HepG2 (cell line): ENCODE measurements around the gene GLRX5. TPM values are rescaled to one million over a fixed set of nuclear protein-coding genes. Genes with fewer than 3 reads are reported as not detected.

Source experiments
- AGO1 ChIP-seq: fragments of 200-400 bp; formaldehyde crosslinking; IDR thresholded peaks from 2 replicates; pipeline ENCODE4 v1.6.1; 2017; ENCODE audit warnings: mild to moderate bottlenecking, low read depth, low read length, moderate library complexity; ENCODE audit not compliant: poor library complexity, severe bottlenecking
- ARID3A ChIP-seq: IDR thresholded peaks from 2 replicates; pipeline ENCODE4 v1.6.1; 2012; ENCODE audit warnings: low read depth, low read length, improper control_type of control experiment
- ARNT ChIP-seq: fragments of 450-650 bp; IDR thresholded peaks from 2 replicates; pipeline ENCODE4 v1.6.1; 2017
- CAMTA2 ChIP-seq: sonication (generic); formaldehyde crosslinking; IDR thresholded peaks from 2 replicates; pipeline ENCODE4 v1.4.0; 2020; ENCODE audit warnings: mild to moderate bottlenecking, missing genetic modification reagents, borderline replicate concordance
- ERF ChIP-seq: IDR thresholded peaks from 2 replicates; pipeline ENCODE4 v1.6.1; 2018; ENCODE audit warnings: missing biosample characterization, missing genetic modification reagents
- HMG20A ChIP-seq: IDR thresholded peaks from 2 replicates; pipeline ENCODE4 v1.6.1; 2016; ENCODE audit warnings: borderline replicate concordance
- HMGA1 ChIP-seq: sonication (generic); formaldehyde crosslinking; conservative IDR thresholded peaks from 2 replicates; pipeline ENCODE4 v1.4.0; 2020; ENCODE audit warnings: missing genetic modification reagents
- KAT8 ChIP-seq: IDR thresholded peaks from 2 replicates; pipeline ENCODE4 v1.6.1; 2016; ENCODE audit warnings: missing genetic modification reagents, missing compliant biosample characterization
- KMT2B ChIP-seq: IDR thresholded peaks from 2 replicates; pipeline ENCODE4 v1.6.1; 2016; ENCODE audit warnings: missing genetic modification reagents, missing compliant biosample characterization
- MXD3 ChIP-seq: IDR thresholded peaks from 2 replicates; pipeline ENCODE4 v1.6.1; 2016; ENCODE audit warnings: mild to moderate bottlenecking, missing biosample characterization, missing genetic modification reagents
- MYC ChIP-seq: sonication (generic); formaldehyde crosslinking; IDR thresholded peaks from 2 replicates; pipeline ENCODE4 v1.9.0; 2021; ENCODE audit warnings: missing genetic modification reagents, borderline replicate concordance
- PAX8 ChIP-seq: sonication (generic); formaldehyde crosslinking; IDR thresholded peaks from 2 replicates; pipeline ENCODE4 v1.8.0; 2022; ENCODE audit warnings: mild to moderate bottlenecking, missing genetic modification reagents, borderline replicate concordance
- PHF5A ChIP-seq: IDR thresholded peaks from one replicate; pipeline ENCODE4 v1.6.1; 2018; ENCODE audit warnings: low read depth, missing genetic modification reagents; ENCODE audit not compliant: unreplicated experiment
- POLR2A ChIP-seq, 2 experiments: IDR thresholded peaks; 2 replicates each; pipeline ENCODE4 v1.6.1; 2011; ENCODE audit warnings: low read depth in 2 of 2, low read length in 2 of 2, mild to moderate bottlenecking in 1 of 2, moderate library complexity in 1 of 2; ENCODE audit not compliant: insufficient read depth in 1 of 2
- SAP130 ChIP-seq: IDR thresholded peaks from 2 replicates; pipeline ENCODE4 v1.6.1; 2016; ENCODE audit warnings: low read depth
- SETDB1 ChIP-seq: sonication (generic); formaldehyde crosslinking; IDR thresholded peaks from 2 replicates; pipeline ENCODE4 v1.5.1; 2020; ENCODE audit warnings: missing genetic modification reagents, mild to moderate bottlenecking, borderline replicate concordance
- THAP7 ChIP-seq: sonication (generic); formaldehyde crosslinking; IDR thresholded peaks from 2 replicates; pipeline ENCODE4 v1.8.1; 2023; ENCODE audit warnings: mild to moderate bottlenecking, missing genetic modification reagents
- U2AF2 ChIP-seq: fragments of 200-400 bp; formaldehyde crosslinking; IDR thresholded peaks from 2 replicates; pipeline ENCODE4 v1.6.1; 2017; ENCODE audit warnings: low read depth, mild to moderate bottlenecking, low read length
- ZFP82 ChIP-seq: sonication (generic); formaldehyde crosslinking; IDR thresholded peaks from 2 replicates; pipeline ENCODE4 v1.5.1; 2020; ENCODE audit warnings: mild to moderate bottlenecking, missing genetic modification reagents, borderline replicate concordance
- ZFY ChIP-seq: sonication (generic); formaldehyde crosslinking; IDR thresholded peaks from 2 replicates; pipeline ENCODE4 v1.4.0; 2020; ENCODE audit warnings: missing genetic modification reagents
- ZFYVE20 ChIP-seq: sonication (generic); formaldehyde crosslinking; IDR thresholded peaks from 2 replicates; pipeline ENCODE4 v1.8.0; 2023; ENCODE audit warnings: low read depth, mild to moderate bottlenecking, moderate library complexity, missing genetic modification reagents, borderline replicate concordance
- ZNF225 ChIP-seq: sonication (generic); formaldehyde crosslinking; IDR thresholded peaks from 2 replicates; pipeline ENCODE4 v1.4.0; 2020; ENCODE audit warnings: mild to moderate bottlenecking, missing genetic modification reagents
- ZNF317 ChIP-seq: sonication (generic); formaldehyde crosslinking; IDR thresholded peaks from 2 replicates; pipeline ENCODE4 v1.5.0; 2020; ENCODE audit warnings: mild to moderate bottlenecking, missing genetic modification reagents
- ZNF687 ChIP-seq: sonication (generic); formaldehyde crosslinking; IDR thresholded peaks from 2 replicates; pipeline ENCODE4 v1.5.1; 2020; ENCODE audit warnings: mild to moderate bottlenecking, missing genetic modification reagents, moderate library complexity
- ZNF883 ChIP-seq: sonication (generic); formaldehyde crosslinking; IDR thresholded peaks from 2 replicates; pipeline ENCODE4 v1.5.1; 2020; ENCODE audit warnings: mild to moderate bottlenecking, missing genetic modification reagents; ENCODE audit errors: not compliant biosample characterization
- polyA plus RNA-seq, 8 experiments: library from polyadenylated mRNA; depleted of rRNA in 3 of 8; stranded (reverse) in 7 of 8; unstranded in 1 of 8; fragments of >200 nt; fragmentation: Illumina TruSeq in 4 of 8; extraction: Trizol in 4 of 8; gene quantifications; 2 replicates each; pipeline versions ENCODE4 v1.2.1 to v1.2.3, GENCODE V29; 2011 to 2016; ENCODE audit warnings: low read depth in 4 of 8, missing spikeins in 1 of 8, mixed read lengths in 1 of 8; ENCODE audit not compliant: insufficient read depth in 1 of 8
- total RNA-seq, 5 experiments: library from RNA; depleted of rRNA; stranded (reverse); fragments of >200 nt; fragmentation: Illumina TruSeq; extraction: Trizol; gene quantifications; 2 replicates each; pipeline ENCODE4 v1.2.3, GENCODE V29; 2016; ENCODE audit warnings: low read depth in 1 of 5

Gene GLRX5
- total and polyA plus RNA-seq, 2 of the 13 experiments (the other 11 are each of a cell fraction or from before 2014, with no cell fraction given): 122 to 146 TPM

GRCh38 chr14:95535226-95536021 is 574 bp downstream of the GLRX5 start (continued):
- TF ChIP-seq CAMTA2 (CRISPR knock-in tag) (no peak), PAX8 (CRISPR knock-in tag) (no peak), U2AF2 (no peak), ZFY (peak; percentile 35), ARNT (no peak), ZFYVE20 (CRISPR knock-in tag) (0 out of 2 replicates have a peak, but pooled peaks have one; percentile 74), ZNF687 (CRISPR knock-in tag) (0 out of 2 replicates have a peak, but pooled peaks have one; percentile 30), ERF (CRISPR knock-in tag) (no peak), AGO1 (peak; percentile 5), HMG20A (no peak), KMT2B (CRISPR knock-in tag) (no peak), KAT8 (CRISPR knock-in tag) (no peak), ZFP82 (no peak), MYC (CRISPR knock-in tag) (no peak; the same call in 1 of the 2 replicates), ZNF225 (CRISPR knock-in tag) (no peak), PHF5A (CRISPR knock-in tag) (no peak), SETDB1 (no peak), POLR2A (IDR thresholded peaks at IDR 0.05; ENCODE audit: insufficient read depth in 1 of 2, low read depth in 2 of 2, low read length in 2 of 2) (no peak), SAP130 (peak; percentile 12; the same call in 1 of the 2 replicates), HMGA1 (CRISPR knock-in tag) (no peak), ZNF317 (CRISPR knock-in tag) (0 out of 2 replicates have a peak, but pooled peaks have one; percentile 17), ZNF883 (no peak), MXD3 (no peak), THAP7 (CRISPR knock-in tag) (no peak), ARID3A (no peak)
